Calu3 (cell line): ENCODE results near the gene LTC4S. TPM values are rescaled to one million over a fixed set of nuclear protein-coding genes. Genes with fewer than 3 reads are reported as not detected.
"Not testable (repeated sequence)": the region's sequence is repeated elsewhere in the genome, so short reads cannot be mapped to it uniquely, and the experiment has no call there.

ENCODE experiments used
- BruUV-seq: library from RNA; stranded (reverse); fragments of 400-500 nt; replicated peaks from 2 replicates; lab custom pipeline; 2021; lab: Mats Ljungman, UMichigan
- CTCF ChIA-PET: fragments of 300-600 bp; sonication (Branson Sonifier 250); formaldehyde crosslinking; loops from one replicate; lab custom pipeline; 2022; ENCODE audit warnings: antibody characterized with exemption; lab: Charles Lee
- DNase-seq: peaks from one replicate; pipeline ENCODE4 v3.0.0; 2022
- H3K27ac Mint-ChIP-seq: one replicate; pipeline ENCODE4 v1.8.0; 2022; ENCODE audit warnings: mixed read lengths; ENCODE audit not compliant: unreplicated experiment
- H3K27me3 Mint-ChIP-seq: one replicate; pipeline ENCODE4 v1.8.0; 2022; ENCODE audit warnings: mixed read lengths; ENCODE audit not compliant: unreplicated experiment
- H3K36me3 Mint-ChIP-seq: one replicate; pipeline ENCODE4 v1.8.0; 2022; ENCODE audit warnings: mild to moderate bottlenecking, moderate library complexity, mixed read lengths; ENCODE audit not compliant: insufficient read depth, unreplicated experiment
- H3K4me1 Mint-ChIP-seq: one replicate; pipeline ENCODE4 v1.8.0; 2022; ENCODE audit warnings: mild to moderate bottlenecking, low read depth, mixed read lengths; ENCODE audit not compliant: unreplicated experiment
- H3K4me3 Mint-ChIP-seq: one replicate; pipeline ENCODE4 v1.8.0; 2022; ENCODE audit warnings: mild to moderate bottlenecking, low read depth, moderate library complexity, mixed read lengths; ENCODE audit not compliant: unreplicated experiment
- H3K9me3 Mint-ChIP-seq: one replicate; pipeline ENCODE4 v1.8.0; 2022; ENCODE audit warnings: low read depth, mixed read lengths; ENCODE audit not compliant: unreplicated experiment
- CTCF ChIP-seq: fragments of 200-600 bp; IDR thresholded peaks from one replicate; pipeline ENCODE4 v1.8.0; 2022; ENCODE audit warnings: antibody characterized with exemption; ENCODE audit not compliant: unreplicated experiment
- intact Hi-C: fragments of 100-400 bp; cut with micrococcal nuclease; formaldehyde crosslinking; loops from one replicate; pipeline ENCODE4 v1.10.0; 2022; ENCODE audit not compliant: unreplicated experiment
- total RNA-seq: library from RNA; stranded (reverse); gene quantifications from 2 replicates; pipeline ENCODE4 v1.2.3, GENCODE V29; 2022

LTC4S gene
- total RNA-seq, 1 experiment from 2014 or later, result 4.9 TPM

- no peak for DNase-seq
- intact Hi-C loops, result no loop called here
- no peak for TF ChIP-seq CTCF
- Mint-ChIP-seq H3K4me1 (no peaks in the 10 kb centered on the region), H3K9me3 (no peaks in the 10 kb centered on the region), H3K27me3 (no peaks in the 10 kb centered on the region), H3K4me3 (no peak overlapping the region), H3K27ac (no peak overlapping the region), H3K36me3 (peaks cover 34% of the 10 kb centered on the region)
- no TSS peak for BruUV-seq
- CTCF ChIA-PET, result interaction anchor here (0.6 kb wide), 1 partner anchor 10 kb away, joined by 4 read pairs; no protein-coding TSS in a partner anchor
Measured at GRCh38 chr5:179781846-179782245, 11.9 kb upstream of the LTC4S start.

GRCh38 chr5:179783128-179783527, 10.7 kb upstream of the LTC4S start:
- H3K4me1 Mint-ChIP-seq, result no peaks in the 10 kb centered on the region

GRCh38 chr5:179786861-179787260, 6.9 kb upstream of the LTC4S start:
- Mint-ChIP-seq H3K36me3 (peaks cover 27% of the 10 kb centered on the region), H3K27ac (no peak overlapping the region), H3K4me3 (no peak overlapping the region), H3K9me3 (no peaks in the 10 kb centered on the region), H3K4me1 (no peaks in the 10 kb centered on the region), H3K27me3 (no peaks in the 10 kb centered on the region)
- TF ChIP-seq CTCF, result no peak
- DNase-seq, result no peak
- CTCF ChIA-PET, result no interaction called here
- intact Hi-C loops, result no loop called here
- BruUV-seq, result no TSS peak

More at GRCh38 chr5:179783128-179783527, 10.7 kb upstream of the LTC4S start:
- Mint-ChIP-seq H3K27me3 (no peaks in the 10 kb centered on the region), H3K36me3 (peaks cover 38% of the 10 kb centered on the region), H3K9me3 (no peaks in the 10 kb centered on the region), H3K4me3 (no peak overlapping the region), H3K27ac (no peak overlapping the region)
- DNase-seq, result no peak
- BruUV-seq, result no TSS peak
- CTCF ChIA-PET, result no interaction called here
- TF ChIP-seq CTCF, result no peak
- intact Hi-C loops, result no loop called here

GRCh38 chr5:179788193-179788854, 5.5 kb upstream of the LTC4S start:
- TF ChIP-seq CTCF, result no peak
- no peaks in the 10 kb centered on the region for H3K4me1 Mint-ChIP-seq
- intact Hi-C loops, result no loop called here
- H3K4me3 Mint-ChIP-seq, result no peak overlapping the region
- no peak for DNase-seq
- no peaks in the 10 kb centered on the region for H3K9me3 Mint-ChIP-seq
- H3K27ac Mint-ChIP-seq, result no peak overlapping the region
- peaks cover 33% of the 10 kb centered on the region for H3K36me3 Mint-ChIP-seq
- no TSS peak for BruUV-seq
- H3K27me3 Mint-ChIP-seq, result no peaks in the 10 kb centered on the region
- CTCF ChIA-PET, result interaction anchor here (0.9 kb wide), 1 partner anchor 9 kb away, joined by 3 read pairs; no protein-coding TSS in a partner anchor

GRCh38 chr5:179789278-179789677, 4.5 kb upstream of the LTC4S start:
- H3K27me3 Mint-ChIP-seq, intact Hi-C loops: not testable (repeated sequence)
- CTCF ChIA-PET, result interaction anchor here (0.6 kb wide), 1 partner anchor 146 kb away, joined by 4 read pairs; no protein-coding TSS in a partner anchor

More at GRCh38 chr5:179789278-179789677, 4.5 kb upstream of the LTC4S start:
- not testable (repeated sequence) for DNase-seq, H3K9me3 Mint-ChIP-seq, H3K4me3 Mint-ChIP-seq, H3K4me1 Mint-ChIP-seq, BruUV-seq
- H3K36me3 Mint-ChIP-seq, result peaks cover 40% of the 10 kb centered on the region
- peak overlapping the region; percentile 33 for H3K27ac Mint-ChIP-seq
